GM12878 (cell line): ENCODE measurements around the gene ZNF808.

ENCODE experiments used
- CHD2 ChIP-seq: IDR thresholded peaks from 2 replicates; pipeline ENCODE4 v1.6.1; 2011; ENCODE audit warnings: low read depth, low read length, improper control_type of control experiment, borderline replicate concordance
- HCFC1 ChIP-seq: fragments of 150-350 bp; IDR thresholded peaks from 2 replicates; pipeline ENCODE4 v1.6.1; 2014; ENCODE audit warnings: low read length
- KDM1A ChIP-seq: fragments of 200-600 bp; sonication (generic); IDR thresholded peaks from 2 replicates; pipeline ENCODE4 v1.6.1; 2016; ENCODE audit warnings: borderline replicate concordance
- NRF1 ChIP-seq: conservative IDR thresholded peaks from 2 replicates; pipeline ENCODE4 v1.6.1; 2011; ENCODE audit warnings: mild to moderate bottlenecking, low read depth, low read length, improper control_type of control experiment
- POLR2A ChIP-seq: IDR thresholded peaks from 2 replicates; pipeline ENCODE4 v1.6.1; 2011; ENCODE audit warnings: low read depth, mild to moderate bottlenecking, low read length
- YBX1 ChIP-seq: fragments of 450-650 bp; IDR thresholded peaks from 2 replicates; pipeline ENCODE4 v1.6.1; 2016; ENCODE audit warnings: antibody characterized with exemption
- TF ChIP-seq, protein P1 (sequence below), 3 experiments: IDR thresholded peaks in 2 of 3; conservative IDR thresholded peaks in 1 of 3; 2 replicates each; pipeline ENCODE4 v1.5.1; 2011; ENCODE audit warnings: low read depth in 3 of 3, low read length in 3 of 3, mild to moderate bottlenecking in 3 of 3, control low read depth in 2 of 3, moderate library complexity in 2 of 3, inconsistent platforms in 1 of 3, mixed read lengths in 1 of 3; ENCODE audit not compliant: control insufficient read depth in 2 of 3, insufficient read depth in 1 of 3; ENCODE audit errors: extremely low read depth in 1 of 3
- TF ChIP-seq, protein P2 (sequence below): IDR thresholded peaks from 2 replicates; pipeline ENCODE4 v1.6.1; 2011; ENCODE audit warnings: low read depth, mild to moderate bottlenecking, low read length, moderate library complexity, borderline replicate concordance; ENCODE audit errors: extremely low read depth
- TF ChIP-seq, protein P3 (sequence below): fragments of 450-650 bp; IDR thresholded peaks from 2 replicates; pipeline ENCODE4 v1.6.1; 2016; ENCODE audit warnings: mild to moderate bottlenecking
- TF ChIP-seq, protein P4 (sequence below): fragments of 450-650 bp; IDR thresholded peaks from 2 replicates; pipeline ENCODE4 v1.6.1; 2017; ENCODE audit warnings: mild to moderate bottlenecking
- TF ChIP-seq, protein P5 (sequence below): fragments of 450-650 bp; conservative IDR thresholded peaks from 2 replicates; pipeline ENCODE4 v1.6.1; 2017; ENCODE audit warnings: mild to moderate bottlenecking, moderate library complexity

DNA sequence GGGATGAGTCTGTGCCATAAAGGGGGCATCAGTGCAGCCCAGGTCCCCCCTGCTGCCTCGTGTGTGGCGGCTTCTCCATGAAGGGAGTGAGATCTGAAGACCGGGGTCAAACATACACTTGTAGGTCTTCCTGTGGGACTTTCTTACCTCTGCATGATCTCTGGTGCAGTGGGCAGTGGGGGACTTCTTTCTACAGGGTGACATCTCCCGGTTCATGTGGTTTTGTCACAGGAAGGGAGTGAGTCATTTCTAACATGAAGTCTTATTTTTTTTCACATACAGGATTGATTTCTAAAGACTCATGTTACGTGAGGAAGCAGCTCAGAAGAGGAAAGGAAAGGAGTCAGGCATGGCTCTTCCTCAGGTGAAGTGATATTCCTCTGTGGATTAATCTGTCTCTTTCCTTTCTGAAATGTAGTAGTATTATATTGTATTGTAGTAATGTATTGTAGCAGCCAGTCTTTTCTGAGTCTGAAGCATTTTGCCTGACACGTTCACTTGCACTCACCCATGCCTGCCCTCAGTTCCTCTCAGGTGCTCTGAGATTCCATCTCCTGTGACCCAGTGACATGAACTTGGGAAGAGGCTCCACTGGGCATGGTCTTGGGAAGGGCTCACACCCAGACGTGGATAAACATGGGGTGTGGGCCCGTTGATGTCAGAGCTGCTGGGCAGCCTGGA is 15.7 kb downstream of the ZNF808 start:
- TF ChIP-seq, protein P1, sequence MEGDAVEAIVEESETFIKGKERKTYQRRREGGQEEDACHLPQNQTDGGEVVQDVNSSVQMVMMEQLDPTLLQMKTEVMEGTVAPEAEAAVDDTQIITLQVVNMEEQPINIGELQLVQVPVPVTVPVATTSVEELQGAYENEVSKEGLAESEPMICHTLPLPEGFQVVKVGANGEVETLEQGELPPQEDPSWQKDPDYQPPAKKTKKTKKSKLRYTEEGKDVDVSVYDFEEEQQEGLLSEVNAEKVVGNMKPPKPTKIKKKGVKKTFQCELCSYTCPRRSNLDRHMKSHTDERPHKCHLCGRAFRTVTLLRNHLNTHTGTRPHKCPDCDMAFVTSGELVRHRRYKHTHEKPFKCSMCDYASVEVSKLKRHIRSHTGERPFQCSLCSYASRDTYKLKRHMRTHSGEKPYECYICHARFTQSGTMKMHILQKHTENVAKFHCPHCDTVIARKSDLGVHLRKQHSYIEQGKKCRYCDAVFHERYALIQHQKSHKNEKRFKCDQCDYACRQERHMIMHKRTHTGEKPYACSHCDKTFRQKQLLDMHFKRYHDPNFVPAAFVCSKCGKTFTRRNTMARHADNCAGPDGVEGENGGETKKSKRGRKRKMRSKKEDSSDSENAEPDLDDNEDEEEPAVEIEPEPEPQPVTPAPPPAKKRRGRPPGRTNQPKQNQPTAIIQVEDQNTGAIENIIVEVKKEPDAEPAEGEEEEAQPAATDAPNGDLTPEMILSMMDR (IDR thresholded peaks at IDR 0.05 in 2 of 3, conservative IDR thresholded peaks at IDR 0.05 in 1 of 3; ENCODE audit: control insufficient read depth in 2 of 3, extremely low read depth in 1 of 3, insufficient read depth in 1 of 3, low read depth in 3 of 3, low read length in 3 of 3) = no peak
- no peak for TF ChIP-seq HCFC1
- no peak for TF ChIP-seq NRF1
- TF ChIP-seq KDM1A = no peak
- TF ChIP-seq, protein P2, sequence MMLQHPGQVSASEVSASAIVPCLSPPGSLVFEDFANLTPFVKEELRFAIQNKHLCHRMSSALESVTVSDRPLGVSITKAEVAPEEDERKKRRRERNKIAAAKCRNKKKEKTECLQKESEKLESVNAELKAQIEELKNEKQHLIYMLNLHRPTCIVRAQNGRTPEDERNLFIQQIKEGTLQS = no peak
- TF ChIP-seq, protein P3, sequence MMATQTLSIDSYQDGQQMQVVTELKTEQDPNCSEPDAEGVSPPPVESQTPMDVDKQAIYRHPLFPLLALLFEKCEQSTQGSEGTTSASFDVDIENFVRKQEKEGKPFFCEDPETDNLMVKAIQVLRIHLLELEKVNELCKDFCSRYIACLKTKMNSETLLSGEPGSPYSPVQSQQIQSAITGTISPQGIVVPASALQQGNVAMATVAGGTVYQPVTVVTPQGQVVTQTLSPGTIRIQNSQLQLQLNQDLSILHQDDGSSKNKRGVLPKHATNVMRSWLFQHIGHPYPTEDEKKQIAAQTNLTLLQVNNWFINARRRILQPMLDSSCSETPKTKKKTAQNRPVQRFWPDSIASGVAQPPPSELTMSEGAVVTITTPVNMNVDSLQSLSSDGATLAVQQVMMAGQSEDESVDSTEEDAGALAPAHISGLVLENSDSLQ = no peak
- TF ChIP-seq, protein P4, sequence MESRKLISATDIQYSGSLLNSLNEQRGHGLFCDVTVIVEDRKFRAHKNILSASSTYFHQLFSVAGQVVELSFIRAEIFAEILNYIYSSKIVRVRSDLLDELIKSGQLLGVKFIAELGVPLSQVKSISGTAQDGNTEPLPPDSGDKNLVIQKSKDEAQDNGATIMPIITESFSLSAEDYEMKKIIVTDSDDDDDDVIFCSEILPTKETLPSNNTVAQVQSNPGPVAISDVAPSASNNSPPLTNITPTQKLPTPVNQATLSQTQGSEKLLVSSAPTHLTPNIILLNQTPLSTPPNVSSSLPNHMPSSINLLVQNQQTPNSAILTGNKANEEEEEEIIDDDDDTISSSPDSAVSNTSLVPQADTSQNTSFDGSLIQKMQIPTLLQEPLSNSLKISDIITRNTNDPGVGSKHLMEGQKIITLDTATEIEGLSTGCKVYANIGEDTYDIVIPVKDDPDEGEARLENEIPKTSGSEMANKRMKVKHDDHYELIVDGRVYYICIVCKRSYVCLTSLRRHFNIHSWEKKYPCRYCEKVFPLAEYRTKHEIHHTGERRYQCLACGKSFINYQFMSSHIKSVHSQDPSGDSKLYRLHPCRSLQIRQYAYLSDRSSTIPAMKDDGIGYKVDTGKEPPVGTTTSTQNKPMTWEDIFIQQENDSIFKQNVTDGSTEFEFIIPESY = no peak
- TF ChIP-seq CHD2 = no peak
- no peak for TF ChIP-seq POLR2A
- TF ChIP-seq, protein P5, sequence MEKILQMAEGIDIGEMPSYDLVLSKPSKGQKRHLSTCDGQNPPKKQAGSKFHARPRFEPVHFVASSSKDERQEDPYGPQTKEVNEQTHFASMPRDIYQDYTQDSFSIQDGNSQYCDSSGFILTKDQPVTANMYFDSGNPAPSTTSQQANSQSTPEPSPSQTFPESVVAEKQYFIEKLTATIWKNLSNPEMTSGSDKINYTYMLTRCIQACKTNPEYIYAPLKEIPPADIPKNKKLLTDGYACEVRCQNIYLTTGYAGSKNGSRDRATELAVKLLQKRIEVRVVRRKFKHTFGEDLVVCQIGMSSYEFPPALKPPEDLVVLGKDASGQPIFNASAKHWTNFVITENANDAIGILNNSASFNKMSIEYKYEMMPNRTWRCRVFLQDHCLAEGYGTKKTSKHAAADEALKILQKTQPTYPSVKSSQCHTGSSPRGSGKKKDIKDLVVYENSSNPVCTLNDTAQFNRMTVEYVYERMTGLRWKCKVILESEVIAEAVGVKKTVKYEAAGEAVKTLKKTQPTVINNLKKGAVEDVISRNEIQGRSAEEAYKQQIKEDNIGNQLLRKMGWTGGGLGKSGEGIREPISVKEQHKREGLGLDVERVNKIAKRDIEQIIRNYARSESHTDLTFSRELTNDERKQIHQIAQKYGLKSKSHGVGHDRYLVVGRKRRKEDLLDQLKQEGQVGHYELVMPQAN = no peak
- TF ChIP-seq YBX1 = no peak
